HG03025 (cell line): Measurements from ENCODE around the gene PTTG2.

ENCODE experiments used
- ATAC-seq: cut with Tn5 transposase; IDR thresholded peaks from one replicate; pipeline ENCODE4 v1.9.1; 2021; ENCODE audit warnings: mild to moderate bottlenecking, moderate library complexity; ENCODE audit not compliant: unreplicated experiment, low FRiP score

Gene PTTG2

GRCh38 chr4:37982736-37983135 is 22.5 kb downstream of the PTTG2 start:
- no peak for ATAC-seq

GRCh38 chr4:37983951-37984350 is 23.8 kb downstream of the PTTG2 start:
- ATAC-seq: no peak

- no peak for ATAC-seq
These were observed 25.6 kb downstream of the PTTG2 start for GRCh38 chr4:37985730-37986275.

GRCh38 chr4:37988670-37989069 is 28.5 kb downstream of the PTTG2 start:
- ATAC-seq: no peak

GRCh38 chr4:37989398-37990260 is 29.4 kb downstream of the PTTG2 start:
- ATAC-seq: no peak

GRCh38 chr4:37990731-37991245 is 30.6 kb downstream of the PTTG2 start:
- no peak for ATAC-seq

GRCh38 chr4:37991623-37992410 is 31.6 kb downstream of the PTTG2 start:
- no peak for ATAC-seq

- ATAC-seq: no peak
These were observed 33.6 kb downstream of the PTTG2 start for GRCh38 chr4:37993806-37994205.

GRCh38 chr4:37994569-37994968 is 34.4 kb downstream of the PTTG2 start:
- ATAC-seq: no peak

GRCh38 chr4:37995299-37995821 is 35.2 kb downstream of the PTTG2 start:
- no peak for ATAC-seq

GRCh38 chr4:37995981-37996775 is 36.0 kb downstream of the PTTG2 start:
- no peak for ATAC-seq

GRCh38 chr4:37998226-37998625 is 38.0 kb downstream of the PTTG2 start:
- ATAC-seq: no peak

- ATAC-seq: no peak
These were observed 39.0 kb downstream of the PTTG2 start for GRCh38 chr4:37999000-37999716.

- no peak for ATAC-seq
These were observed 39.8 kb downstream of the PTTG2 start for GRCh38 chr4:37999965-38000364.

- ATAC-seq: no peak
These were observed 41.7 kb downstream of the PTTG2 start for GRCh38 chr4:38001927-38002326.

- ATAC-seq: no peak
These were observed 42.4 kb downstream of the PTTG2 start for GRCh38 chr4:38002451-38003071.

- ATAC-seq: no peak
These were observed 42.9 kb downstream of the PTTG2 start for GRCh38 chr4:38003102-38003501.

GRCh38 chr4:38003628-38004027 is 43.4 kb downstream of the PTTG2 start:
- ATAC-seq: no peak

GRCh38 chr4:38004062-38004461 is 43.9 kb downstream of the PTTG2 start:
- ATAC-seq: no peak
